Panc1 (cell line): ENCODE data around the gene ADSS2.

ENCODE experiments used
- TCF7L2 ChIP-seq: IDR thresholded peaks from 2 replicates; pipeline ENCODE4 v1.6.1; 2011; ENCODE audit warnings: mild to moderate bottlenecking, low read depth, low read length, inconsistent platforms
- TF ChIP-seq, protein P1 (sequence below): fragments of 450-650 bp; IDR thresholded peaks from 2 replicates; pipeline ENCODE4 v1.5.1; 2017; ENCODE audit warnings: mild to moderate bottlenecking

DNA sequence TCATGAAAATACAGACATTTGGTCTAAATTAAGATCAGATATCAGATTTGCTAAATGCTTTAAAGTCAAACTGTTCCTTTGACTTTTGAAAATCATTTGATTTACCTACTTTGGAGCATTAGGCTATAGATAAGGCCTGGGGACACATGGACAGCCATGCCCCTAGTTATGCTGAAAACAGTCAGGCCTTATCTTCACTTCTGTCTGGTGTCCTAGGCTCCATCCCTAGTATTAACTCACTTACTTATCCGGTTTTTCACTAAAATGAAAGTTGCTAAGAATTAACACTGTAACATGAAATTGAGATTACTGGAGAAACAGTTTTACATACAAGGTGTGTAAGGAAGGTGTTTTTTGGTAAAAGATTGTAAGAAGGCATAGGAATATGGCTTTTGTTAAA, 4.9 kb upstream of the ADSS2 start:
- TF ChIP-seq, protein P1, sequence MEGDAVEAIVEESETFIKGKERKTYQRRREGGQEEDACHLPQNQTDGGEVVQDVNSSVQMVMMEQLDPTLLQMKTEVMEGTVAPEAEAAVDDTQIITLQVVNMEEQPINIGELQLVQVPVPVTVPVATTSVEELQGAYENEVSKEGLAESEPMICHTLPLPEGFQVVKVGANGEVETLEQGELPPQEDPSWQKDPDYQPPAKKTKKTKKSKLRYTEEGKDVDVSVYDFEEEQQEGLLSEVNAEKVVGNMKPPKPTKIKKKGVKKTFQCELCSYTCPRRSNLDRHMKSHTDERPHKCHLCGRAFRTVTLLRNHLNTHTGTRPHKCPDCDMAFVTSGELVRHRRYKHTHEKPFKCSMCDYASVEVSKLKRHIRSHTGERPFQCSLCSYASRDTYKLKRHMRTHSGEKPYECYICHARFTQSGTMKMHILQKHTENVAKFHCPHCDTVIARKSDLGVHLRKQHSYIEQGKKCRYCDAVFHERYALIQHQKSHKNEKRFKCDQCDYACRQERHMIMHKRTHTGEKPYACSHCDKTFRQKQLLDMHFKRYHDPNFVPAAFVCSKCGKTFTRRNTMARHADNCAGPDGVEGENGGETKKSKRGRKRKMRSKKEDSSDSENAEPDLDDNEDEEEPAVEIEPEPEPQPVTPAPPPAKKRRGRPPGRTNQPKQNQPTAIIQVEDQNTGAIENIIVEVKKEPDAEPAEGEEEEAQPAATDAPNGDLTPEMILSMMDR, result no peak
- TF ChIP-seq TCF7L2, result no peak
